Upper lobe of left lung (tissue), 4 donors: ENCODE measurements around the gene TMEM135.

Experiments
- CTCF ChIP-seq, 6 experiments: fragments of 450-650 bp in 4 of 6; fragments of 200-600 bp in 2 of 6; sonication (generic) in 2 of 6; IDR thresholded peaks; one replicate each; pipeline ENCODE4 v1.5.1; 2016 to 2019; ENCODE audit warnings: antibody characterized with exemption in 6 of 6
- EP300 ChIP-seq, 4 donors: sonication (generic); formaldehyde crosslinking; IDR thresholded peaks; one replicate each; pipeline ENCODE4 v1.5.1; 2017; ENCODE audit warnings: antibody characterized with exemption in 4 of 4, control low read depth in 2 of 4

DNA sequence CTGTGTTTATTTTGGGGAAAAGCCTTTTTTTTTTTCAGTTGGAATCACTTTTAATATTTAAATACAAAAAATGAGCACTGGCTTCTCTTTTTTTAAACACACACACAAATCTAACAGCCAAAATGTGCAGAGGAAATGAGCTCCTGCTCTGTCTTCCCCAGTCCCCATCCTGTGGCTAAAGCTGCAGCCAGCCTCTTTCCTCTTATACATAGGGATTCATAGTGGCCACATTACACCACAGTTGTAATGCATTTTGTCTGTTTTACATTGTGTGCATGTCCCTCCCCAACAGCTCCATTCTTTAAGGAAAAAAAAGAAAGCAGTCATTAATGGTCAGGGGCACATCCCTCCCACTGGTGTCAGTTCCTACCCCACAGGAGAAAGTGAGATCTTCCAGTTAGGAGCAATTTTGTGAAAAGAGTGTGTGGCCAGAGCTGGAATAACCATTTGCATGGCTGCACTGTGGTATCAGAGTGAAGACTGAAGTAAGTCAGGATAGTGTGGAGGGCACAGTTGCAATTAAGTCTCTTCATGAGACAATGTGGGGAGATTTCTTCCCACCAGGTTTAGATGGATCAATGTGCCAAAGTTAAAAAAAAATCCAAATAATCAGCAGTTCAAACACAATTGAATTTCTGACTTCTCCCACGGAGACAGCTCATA, 220.6 kb downstream of the TMEM135 start:
- TF ChIP-seq CTCF (IDR thresholded peaks at IDR 0.05) (no peak), EP300 (IDR thresholded peaks at IDR 0.05) (no peak)
